Activated T-cell treated with anti-CD3 and anti-CD28 coated beads, Interleukin-2, amount 50 U/mL, for 48 hours (primary cell): ENCODE data around the gene KLC3.
"Not testable (repeated sequence)": the region's sequence is repeated elsewhere in the genome, so short reads cannot be mapped to it uniquely, and the experiment has no call there.

Experiments
- DNase-seq, 2 experiments: peaks; one replicate each; pipeline ENCODE4 v3.0.0-alpha.2; 2020

The KLC3 gene

GRCh38 chr19:45340232-45340898 is at the start of gene KLC3:
KLC3 (plus strand) TSS chr19:45340750; CDS start chr19:45345542, 4,792 bp downstream.
- peak; percentile 52 to 67 for DNase-seq

- no peak for DNase-seq
Measured at GRCh38 chr19:45291834-45292233, 48.7 kb upstream of the KLC3 start.

DNA sequence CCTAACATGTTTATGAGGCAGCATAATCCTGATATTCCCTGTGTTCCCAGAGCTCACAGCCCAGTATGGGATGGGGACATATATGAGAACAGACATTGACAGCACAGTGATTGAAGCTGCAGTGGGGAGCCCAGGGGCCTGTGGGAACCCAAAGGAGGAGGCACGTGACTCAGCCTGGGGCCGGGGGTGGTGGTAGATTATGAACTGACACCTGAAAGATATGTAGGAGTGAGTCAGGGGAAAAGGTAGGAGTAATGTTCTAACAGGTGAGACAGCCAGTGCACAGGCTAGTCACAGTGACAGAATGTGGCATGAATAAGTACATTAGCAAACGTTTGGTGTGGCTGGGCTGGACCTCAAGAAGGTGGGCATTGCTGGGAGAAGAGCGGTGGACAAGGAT is 46.9 kb upstream of the KLC3 start:
- DNase-seq, result peak; percentile 33 to 50

DNA sequence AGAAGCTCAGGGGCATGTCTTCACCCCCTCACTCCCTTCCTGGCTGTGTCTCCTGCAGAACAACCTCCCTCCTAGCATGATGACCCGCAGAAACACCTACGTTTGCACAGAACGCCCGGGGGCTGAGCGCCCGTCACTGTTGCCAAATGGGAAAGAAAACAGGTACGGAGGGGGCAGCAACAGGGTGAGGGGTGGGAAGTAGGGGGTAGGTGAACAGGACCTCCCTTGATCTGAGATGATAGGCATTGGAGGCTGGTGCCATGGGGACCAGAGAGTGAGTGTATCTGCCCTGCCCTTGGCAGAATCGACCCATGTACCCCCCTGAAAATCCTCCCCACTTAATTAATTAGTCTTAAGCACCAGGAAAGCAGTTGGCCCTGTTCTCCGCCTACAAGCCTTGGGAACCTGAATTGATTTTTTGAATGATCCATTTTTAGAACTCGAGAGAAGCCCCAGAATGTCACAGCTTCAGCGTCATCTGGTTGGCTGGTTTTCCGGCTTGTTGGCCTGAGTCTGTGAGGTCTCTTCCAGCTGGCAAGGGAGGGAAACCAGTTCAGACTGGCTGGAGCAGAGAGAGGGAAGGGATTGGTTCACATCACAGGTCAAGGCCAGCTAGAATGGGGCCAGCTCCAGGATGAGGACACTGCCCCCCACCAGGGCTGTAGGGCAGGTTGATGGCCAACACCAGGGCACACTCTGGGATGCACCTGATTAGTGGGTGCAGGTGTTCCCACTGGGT is 46.1 kb upstream of the KLC3 start:
- no peak for DNase-seq

- DNase-seq, result no peak
Measured at GRCh38 chr19:45295873-45296272, 44.7 kb upstream of the KLC3 start.

- no peak for DNase-seq
Measured at GRCh38 chr19:45296355-45296754, 44.2 kb upstream of the KLC3 start.

- DNase-seq, result no peak
Measured at GRCh38 chr19:45297674-45298073, 42.9 kb upstream of the KLC3 start.

- DNase-seq, result no peak
Measured at GRCh38 chr19:45298264-45298663, 42.3 kb upstream of the KLC3 start.

DNA sequence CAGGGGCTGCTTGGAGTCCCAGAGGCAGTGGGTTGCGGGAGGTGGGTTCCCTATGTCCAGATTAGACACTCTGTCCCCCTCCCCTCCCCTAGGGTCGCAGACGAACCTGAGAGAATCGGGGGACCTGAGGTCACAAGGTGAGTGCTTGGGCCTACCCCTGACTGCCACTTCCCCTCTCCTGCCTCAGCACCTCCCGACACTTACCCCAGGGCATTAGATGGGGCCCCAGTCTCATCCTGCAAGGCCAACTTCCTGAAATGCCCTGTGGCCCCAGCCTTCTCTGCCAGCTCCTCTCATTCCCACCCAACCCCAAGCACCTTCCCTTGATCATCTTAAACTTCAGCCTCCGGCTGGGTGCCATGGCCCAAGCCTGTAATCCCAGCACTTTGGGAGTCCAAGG is 40.8 kb upstream of the KLC3 start:
- no peak for DNase-seq

- no peak for DNase-seq
Measured at GRCh38 chr19:45302416-45302815, 38.1 kb upstream of the KLC3 start.

- no peak for DNase-seq
Measured at GRCh38 chr19:45303269-45304060, 37.1 kb upstream of the KLC3 start.

DNA sequence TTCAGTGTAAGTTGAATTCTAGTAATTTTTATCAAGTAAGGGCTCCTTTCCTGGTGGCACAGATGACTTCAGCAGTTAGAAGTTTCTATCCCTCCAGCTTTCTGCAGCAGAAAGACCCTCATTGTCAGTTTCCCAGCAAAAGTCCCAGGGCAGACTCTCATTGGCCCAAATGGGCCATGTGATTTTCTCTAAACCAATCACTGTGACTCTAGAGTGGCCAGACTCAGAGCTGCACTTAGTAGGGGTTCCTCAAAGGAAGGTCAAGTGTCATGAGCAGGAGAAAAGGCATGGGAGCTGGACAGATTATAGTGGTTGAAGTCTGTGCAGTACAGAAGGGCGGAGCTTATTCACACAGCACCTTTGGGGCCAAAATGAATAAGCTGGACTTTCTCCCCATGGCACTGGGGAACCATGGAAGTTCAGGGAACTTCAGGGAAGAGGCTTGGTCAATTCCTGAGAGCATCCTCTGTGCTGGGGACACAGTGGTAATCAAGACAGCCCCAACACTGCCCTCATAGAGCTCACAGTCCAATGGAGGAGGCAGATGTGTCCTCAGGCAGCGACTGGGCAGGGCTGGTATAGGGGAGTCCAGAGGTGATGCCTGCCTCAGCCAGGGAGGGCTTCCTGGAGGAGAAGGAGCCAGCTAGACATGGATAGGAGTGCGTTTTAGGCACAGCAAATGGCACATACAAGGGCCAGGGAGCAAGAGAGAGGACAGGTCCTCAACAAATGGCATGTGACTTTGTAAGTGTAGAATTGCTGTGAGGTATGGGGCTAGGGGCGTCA is 36.2 kb upstream of the KLC3 start:
- no peak for DNase-seq

GRCh38 chr19:45305007-45305406 is 35.5 kb upstream of the KLC3 start:
- DNase-seq, result no peak

GRCh38 chr19:45305421-45305820 is 35.1 kb upstream of the KLC3 start:
- no peak for DNase-seq

GRCh38 chr19:45306040-45306439 is 34.5 kb upstream of the KLC3 start:
- no peak for DNase-seq

DNA sequence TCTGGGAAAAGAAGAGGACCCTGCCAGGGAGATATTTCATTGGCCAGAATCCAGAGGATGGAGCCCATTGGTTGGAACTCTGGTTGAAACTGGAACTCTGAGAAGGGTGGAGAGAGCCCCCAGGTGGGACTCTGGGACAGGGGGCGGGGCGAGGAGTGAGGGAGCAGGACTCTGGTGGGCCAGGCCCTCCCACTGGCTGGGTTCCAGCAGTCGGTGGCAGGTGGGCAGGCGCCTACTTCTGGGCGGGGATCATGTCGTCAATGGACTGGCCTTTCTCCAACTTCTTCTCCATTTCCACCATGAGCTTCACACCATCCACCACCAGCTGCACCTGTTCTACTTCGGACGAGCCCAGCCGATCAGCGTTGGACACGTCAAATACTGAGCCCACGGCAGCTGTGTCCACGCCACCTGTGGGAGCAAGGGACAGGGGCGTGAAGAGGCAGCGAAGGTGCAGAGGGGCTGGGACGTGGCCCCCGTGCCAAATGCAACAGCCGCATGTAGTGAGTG is 34.0 kb upstream of the KLC3 start:
- DNase-seq, result no peak

- no peak for DNase-seq
Measured at GRCh38 chr19:45307361-45307760, 33.2 kb upstream of the KLC3 start.

GRCh38 chr19:45309322-45309721 is 31.2 kb upstream of the KLC3 start:
- not testable (repeated sequence) for DNase-seq

GRCh38 chr19:45311621-45312020 is 28.9 kb upstream of the KLC3 start:
- DNase-seq, result no peak

DNA sequence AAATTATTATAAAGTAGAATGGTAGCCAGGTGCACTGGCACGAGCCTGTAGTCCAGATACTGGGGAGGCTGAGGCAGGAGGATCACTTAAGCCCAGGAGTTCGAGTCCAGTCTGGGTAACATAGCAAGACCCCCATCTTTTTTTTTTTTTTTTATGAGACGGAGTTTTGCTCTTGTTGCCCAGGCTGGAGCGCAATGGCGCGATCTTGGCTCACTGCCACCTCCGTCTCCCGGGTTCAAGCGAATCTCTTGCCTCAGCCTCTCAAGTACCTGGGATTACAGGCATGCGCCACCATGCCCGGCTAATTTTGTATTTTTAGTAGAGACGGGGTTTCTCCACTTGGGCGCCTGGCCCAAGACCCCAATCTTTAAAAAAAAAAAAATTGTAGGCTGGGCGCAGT is 28.3 kb upstream of the KLC3 start:
- DNase-seq, result not testable (repeated sequence)

DNA sequence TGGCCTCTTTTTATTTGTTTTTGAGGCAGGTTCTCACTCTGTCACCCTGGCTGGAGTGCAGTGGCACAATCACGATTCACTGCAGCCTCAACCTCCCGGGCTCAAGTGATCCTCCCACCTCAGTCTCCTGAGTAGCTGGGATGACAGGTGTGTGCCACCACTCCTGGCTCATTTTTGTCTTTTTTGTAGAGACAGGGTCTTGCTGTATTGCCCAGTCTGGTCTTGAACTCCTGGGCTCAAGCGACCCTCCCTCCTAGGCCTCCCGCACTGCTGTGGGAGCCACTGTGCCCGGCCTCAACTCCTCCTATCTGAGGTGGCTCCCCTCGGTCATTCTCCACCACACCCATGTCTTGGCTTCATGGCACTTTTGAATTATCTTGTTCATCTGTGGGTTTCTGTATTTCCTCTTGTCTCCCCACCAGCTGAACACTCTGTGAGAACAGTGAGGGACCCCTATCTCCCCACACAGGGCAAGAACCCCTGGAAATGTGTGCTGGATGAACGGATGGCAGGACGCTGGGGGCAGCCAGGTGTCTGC is 25.8 kb upstream of the KLC3 start:
- DNase-seq, result no peak

- no peak for DNase-seq
Measured at GRCh38 chr19:45315304-45315703, 25.2 kb upstream of the KLC3 start.
